Measurements from ENCODE around the gene PCSK6. TPM values are rescaled to one million over a fixed set of nuclear protein-coding genes. Genes with fewer than 3 reads are reported as not detected.
"Not testable (repeated sequence)": the region's sequence is repeated elsewhere in the genome, so short reads cannot be mapped to it uniquely, and the experiment has no call there.

PCSK6 gene
- total RNA-seq, 1 donor from 2014 or later, result 1.8 TPM

GRCh38 chr15:101380146-101380545 lies 109.4 kb downstream of the PCSK6 start:
- H3K9me3 Mint-ChIP-seq (ENCODE audit: low read depth), result no peaks in the 10 kb centered on the region
- peaks cover 7% of the 10 kb centered on the region for H3K27me3 Mint-ChIP-seq
- H3K4me1 Mint-ChIP-seq (ENCODE audit: low read depth), result no peaks in the 10 kb centered on the region
- TF ChIP-seq CTCF (IDR thresholded peaks at IDR 0.05; ENCODE audit: unreplicated experiment), result no peak
- H3K36me3 Mint-ChIP-seq (ENCODE audit: insufficient read depth), result no peaks in the 10 kb centered on the region
- no peak overlapping the region for H3K27ac Mint-ChIP-seq
- H3K4me3 Mint-ChIP-seq (ENCODE audit: low read depth), result no peak overlapping the region
- DNase-seq (ENCODE audit: low spot score, unreplicated experiment), result no peak

GRCh38 chr15:101379647-101380046 lies 109.9 kb downstream of the PCSK6 start:
- H3K27me3 Mint-ChIP-seq, result peaks cover 7% of the 10 kb centered on the region
- no peaks in the 10 kb centered on the region for H3K36me3 Mint-ChIP-seq (ENCODE audit: insufficient read depth)
- no peak overlapping the region for H3K27ac Mint-ChIP-seq
- no peak for DNase-seq (ENCODE audit: low spot score, unreplicated experiment)
- no peak for TF ChIP-seq CTCF (IDR thresholded peaks at IDR 0.05; ENCODE audit: unreplicated experiment)
- no peaks in the 10 kb centered on the region for H3K4me1 Mint-ChIP-seq (ENCODE audit: low read depth)
- no peak overlapping the region for H3K4me3 Mint-ChIP-seq (ENCODE audit: low read depth)
- H3K9me3 Mint-ChIP-seq (ENCODE audit: low read depth), result no peaks in the 10 kb centered on the region

- no peaks in the 10 kb centered on the region for H3K4me1 Mint-ChIP-seq (ENCODE audit: low read depth)
- H3K4me3 Mint-ChIP-seq (ENCODE audit: low read depth), result no peak overlapping the region
- no peak for DNase-seq (ENCODE audit: low spot score, unreplicated experiment)
- no peak for TF ChIP-seq CTCF (IDR thresholded peaks at IDR 0.05; ENCODE audit: unreplicated experiment)
- H3K9me3 Mint-ChIP-seq (ENCODE audit: low read depth), result no peaks in the 10 kb centered on the region
- H3K27me3 Mint-ChIP-seq, result peaks cover 7% of the 10 kb centered on the region
- no peak overlapping the region for H3K27ac Mint-ChIP-seq
- H3K36me3 Mint-ChIP-seq (ENCODE audit: insufficient read depth), result no peaks in the 10 kb centered on the region
These were observed 110.6 kb downstream of the PCSK6 start for GRCh38 chr15:101378879-101379278.

GRCh38 chr15:101378171-101378755 lies 111.2 kb downstream of the PCSK6 start:
- Mint-ChIP-seq H3K27me3 (peaks cover 8% of the 10 kb centered on the region), H3K36me3 (ENCODE audit: insufficient read depth) (no peaks in the 10 kb centered on the region), H3K4me1 (ENCODE audit: low read depth) (peaks cover 1% of the 10 kb centered on the region), H3K27ac (no peak overlapping the region), H3K9me3 (ENCODE audit: low read depth) (no peaks in the 10 kb centered on the region), H3K4me3 (ENCODE audit: low read depth) (no peak overlapping the region)
- DNase-seq (ENCODE audit: low spot score, unreplicated experiment), result no peak
- no peak for TF ChIP-seq CTCF (IDR thresholded peaks at IDR 0.05; ENCODE audit: unreplicated experiment)

- no peak for DNase-seq (ENCODE audit: low spot score, unreplicated experiment)
- H3K27ac Mint-ChIP-seq, result no peak overlapping the region
- H3K4me1 Mint-ChIP-seq (ENCODE audit: low read depth), result peaks cover 4% of the 10 kb centered on the region
- TF ChIP-seq CTCF (IDR thresholded peaks at IDR 0.05; ENCODE audit: unreplicated experiment), result no peak
- H3K9me3 Mint-ChIP-seq (ENCODE audit: low read depth), result no peaks in the 10 kb centered on the region
- H3K36me3 Mint-ChIP-seq (ENCODE audit: insufficient read depth), result no peaks in the 10 kb centered on the region
- no peak overlapping the region for H3K4me3 Mint-ChIP-seq (ENCODE audit: low read depth)
- peaks cover 20% of the 10 kb centered on the region for H3K27me3 Mint-ChIP-seq
These were observed 112.7 kb downstream of the PCSK6 start for GRCh38 chr15:101376615-101377395.

GRCh38 chr15:101375006-101375405 lies 114.5 kb downstream of the PCSK6 start:
- H3K27me3 Mint-ChIP-seq, result peaks cover 16% of the 10 kb centered on the region
- DNase-seq (ENCODE audit: low spot score, unreplicated experiment); H3K9me3 Mint-ChIP-seq (ENCODE audit: low read depth); H3K4me3 Mint-ChIP-seq (ENCODE audit: low read depth); H3K36me3 Mint-ChIP-seq (ENCODE audit: insufficient read depth); H3K27ac Mint-ChIP-seq; H3K4me1 Mint-ChIP-seq (ENCODE audit: low read depth): not testable (repeated sequence)

Data from progenitor cell of endocrine pancreas (in vitro differentiated cells).